ENCODE results near the gene PIF1.
"Not testable (repeated sequence)": the region's sequence is repeated elsewhere in the genome, so short reads cannot be mapped to it uniquely, and the experiment has no call there.

PIF1 gene

DNA sequence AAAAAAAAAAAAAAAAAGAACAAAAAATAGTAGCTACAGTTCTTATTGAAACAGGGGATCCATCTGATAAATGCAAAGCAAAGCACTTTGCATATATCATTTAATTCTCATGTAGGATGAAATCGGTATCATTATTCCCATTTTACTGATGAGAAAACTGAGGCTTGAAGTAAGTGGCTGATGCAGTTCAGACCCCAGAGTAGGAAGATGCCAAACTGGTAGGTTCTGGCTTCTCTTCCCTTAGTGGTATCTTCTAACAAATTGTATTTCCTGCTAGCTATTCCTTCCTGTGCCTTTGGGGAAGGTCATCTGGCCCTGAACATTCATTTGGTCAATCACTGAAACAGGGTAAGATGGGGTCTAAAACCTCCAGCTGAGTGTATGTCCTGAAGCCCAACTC, 21.9 kb downstream of the PIF1 start:
- no peak for TF ChIP-seq Cebpa-rat (IDR thresholded peaks at IDR 0.05)

DNA sequence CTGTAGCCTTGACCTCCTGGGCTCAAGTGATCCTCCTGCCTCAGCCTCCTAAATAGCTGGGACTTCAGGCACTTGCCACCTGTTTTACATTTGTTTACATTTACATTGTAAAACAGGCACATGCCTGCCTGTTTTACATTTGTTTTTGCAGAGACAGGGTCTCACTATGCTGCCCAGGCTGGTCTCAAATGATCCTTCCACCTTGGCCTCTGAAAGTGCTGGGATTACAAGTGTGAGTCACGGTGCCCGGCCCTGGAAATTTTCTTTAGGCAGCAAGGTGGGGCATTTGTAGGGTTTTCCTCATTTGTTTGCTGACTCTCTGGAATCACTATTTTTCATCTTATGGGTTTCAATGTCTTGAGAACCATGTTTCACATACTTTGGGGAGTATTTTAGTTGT, 25.0 kb downstream of the PIF1 start:
- TF ChIP-seq Cebpa-rat (IDR thresholded peaks at IDR 0.05): no peak
- Histone ChIP-seq H3K36me3 (no peaks in the 10 kb centered on the region), H3K27ac (no peak overlapping the region), H3K4me3 (no peak overlapping the region), H3K9me3 (replicated peaks in 1 of 11) (no peaks in the 10 kb centered on the region; a peak in 1 of 22 replicates), H3K27me3 (no peaks in the 10 kb centered on the region), H3K4me1 (no peaks in the 10 kb centered on the region), H3K9ac (no peak overlapping the region), H3K4me2 (no peak overlapping the region), H4K20me1 (no peaks in the 10 kb centered on the region)

More for the DNA sequence above, 21.9 kb downstream of the PIF1 start:
- no peaks in the 10 kb centered on the region for H3K36me3 ChIP-seq
- H3K4me1 ChIP-seq: peaks cover 0 to 5% (median 0%) of the 10 kb centered on the region in 10 experiments; a peak in 3 of 20 replicates
- H3K9me3 ChIP-seq (replicated peaks in 1 of 11): no peaks in the 10 kb centered on the region; a peak in 1 of 22 replicates
- no peaks in the 10 kb centered on the region for H3K27me3 ChIP-seq
- no peak overlapping the region for H3K4me3 ChIP-seq
- H4K20me1 ChIP-seq: no peaks in the 10 kb centered on the region
- H3K4me2 ChIP-seq: no peak overlapping the region
- H3K27ac ChIP-seq: no peak overlapping the region
- H3K9ac ChIP-seq: no peak overlapping the region

DNA sequence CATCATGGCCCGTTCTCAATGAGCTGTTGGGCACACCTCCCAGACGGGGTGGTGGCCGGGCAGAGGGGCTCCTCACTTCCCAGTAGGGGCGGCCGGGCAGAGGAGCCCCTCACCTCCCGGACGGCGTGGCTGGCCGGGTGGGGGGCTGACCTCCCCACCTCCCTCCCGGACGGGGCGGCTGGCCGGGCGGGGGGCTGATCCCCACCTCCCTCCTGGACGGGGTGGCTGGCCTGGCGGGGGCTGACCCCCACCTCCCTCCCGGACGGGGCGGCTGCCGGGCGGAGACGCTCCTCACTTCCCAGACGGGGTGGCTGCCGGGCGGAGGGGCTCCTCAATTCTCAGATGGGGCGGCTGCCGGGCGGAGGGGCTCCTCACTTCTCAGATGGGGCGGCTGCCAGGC, 26.5 kb downstream of the PIF1 start:
- not testable (repeated sequence) for H3K4me1 ChIP-seq; H3K4me3 ChIP-seq; H3K4me2 ChIP-seq; H3K27ac ChIP-seq; H4K20me1 ChIP-seq; H3K9me3 ChIP-seq (replicated peaks in 1 of 11); H3K36me3 ChIP-seq; H3K27me3 ChIP-seq; H3K9ac ChIP-seq

DNA sequence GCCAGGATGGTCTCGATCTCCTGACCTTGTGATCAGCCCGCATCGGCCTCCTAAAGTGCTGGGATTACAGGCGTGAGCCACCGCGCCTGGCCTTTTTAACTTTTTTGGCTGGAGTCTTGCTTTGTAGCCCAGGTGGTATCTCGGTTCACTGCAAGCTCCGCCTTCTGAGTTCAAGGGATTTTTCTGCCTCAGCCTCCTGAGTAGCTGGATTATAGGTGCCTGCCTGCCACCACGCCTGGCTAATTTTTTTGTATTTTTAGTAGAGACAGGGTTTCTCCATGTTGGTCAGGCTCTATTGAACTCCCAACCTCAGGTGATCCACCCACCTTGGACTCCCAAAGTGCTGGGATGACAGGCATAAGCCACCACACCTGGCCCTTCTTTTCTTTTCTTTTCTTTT, 29.5 kb downstream of the PIF1 start:
- H3K4me2 ChIP-seq; H3K4me1 ChIP-seq; H3K9ac ChIP-seq; H3K27ac ChIP-seq; H3K27me3 ChIP-seq; H3K9me3 ChIP-seq (replicated peaks in 1 of 11); H3K4me3 ChIP-seq; H4K20me1 ChIP-seq; H3K36me3 ChIP-seq: not testable (repeated sequence)

DNA sequence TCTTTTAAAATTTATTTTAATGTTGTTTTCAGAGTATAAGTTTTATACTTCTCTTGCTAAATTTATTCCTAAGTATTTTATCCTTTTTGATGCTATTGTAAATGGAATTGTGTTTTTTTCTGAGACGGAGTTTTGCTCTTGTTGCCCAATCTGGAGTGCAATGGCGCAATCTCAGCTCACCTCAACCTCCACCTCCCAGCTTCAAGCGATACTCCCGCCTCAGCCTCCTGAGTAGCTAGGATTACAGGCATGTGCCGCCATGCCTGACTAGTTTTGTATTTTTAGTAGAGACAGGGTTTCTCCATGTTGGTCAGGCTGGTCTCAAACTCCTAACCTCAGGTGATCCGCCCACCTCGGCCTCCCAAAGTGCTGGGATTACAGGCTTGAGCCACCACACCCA, 30.1 kb downstream of the PIF1 start:
- H3K36me3 ChIP-seq; H4K20me1 ChIP-seq; H3K9ac ChIP-seq; H3K4me3 ChIP-seq; H3K27me3 ChIP-seq; H3K9me3 ChIP-seq (replicated peaks in 1 of 11); H3K27ac ChIP-seq; H3K4me2 ChIP-seq; H3K4me1 ChIP-seq: not testable (repeated sequence)
- TF ChIP-seq Cebpa-rat (IDR thresholded peaks at IDR 0.05): peak in 1 of 11 experiments; percentile 21; a peak in 1 of 22 replicates

DNA sequence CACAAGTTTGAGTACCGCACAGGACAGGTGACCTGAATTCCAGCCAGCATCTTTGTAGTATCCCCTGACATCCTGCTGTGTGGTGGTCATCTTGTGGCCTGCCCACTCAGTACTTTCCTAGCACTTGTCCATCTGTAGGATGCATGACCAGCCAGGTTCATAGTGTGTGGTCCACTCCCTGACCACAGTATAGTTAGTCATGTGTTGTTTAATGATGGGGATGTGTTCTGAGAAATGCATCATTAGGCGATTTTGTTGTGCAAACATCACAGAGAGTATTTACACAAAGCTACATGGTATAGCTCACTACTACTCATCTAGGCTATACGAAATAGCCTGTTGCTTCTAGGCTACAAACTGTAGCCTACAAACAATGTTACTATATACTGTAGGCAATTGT, 33.2 kb downstream of the PIF1 start:
- no peaks in the 10 kb centered on the region for H4K20me1 ChIP-seq
- H3K9ac ChIP-seq: no peak overlapping the region
- no peaks in the 10 kb centered on the region for H3K4me1 ChIP-seq
- no peak overlapping the region for H3K4me3 ChIP-seq
- H3K36me3 ChIP-seq: no peaks in the 10 kb centered on the region
- no peak for TF ChIP-seq Cebpa-rat (IDR thresholded peaks at IDR 0.05)
- no peak overlapping the region for H3K27ac ChIP-seq
- no peak overlapping the region for H3K4me2 ChIP-seq
- H3K9me3 ChIP-seq (replicated peaks in 1 of 11): no peaks in the 10 kb centered on the region
- H3K27me3 ChIP-seq: no peaks in the 10 kb centered on the region

DNA sequence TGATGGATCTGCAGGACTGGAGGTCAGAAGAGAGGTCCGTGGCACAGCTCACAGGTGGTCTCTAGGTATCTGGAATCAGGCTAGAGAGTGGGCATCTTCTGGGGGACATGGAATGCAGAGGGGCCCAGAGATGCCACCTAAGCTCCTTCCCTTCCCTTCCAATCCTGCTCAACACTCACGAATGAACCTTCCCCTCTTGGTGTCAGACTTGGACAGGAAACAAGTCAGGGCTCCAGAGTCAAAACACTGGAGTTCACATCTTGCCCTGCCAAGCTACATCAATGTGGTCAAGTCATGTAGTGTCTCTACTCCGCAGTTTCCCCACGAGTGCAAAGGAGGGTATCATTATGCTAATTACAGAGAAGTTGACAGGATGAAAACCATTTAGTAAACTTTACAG, 34.0 kb downstream of the PIF1 start:
- no peaks in the 10 kb centered on the region for H3K27me3 ChIP-seq
- no peak overlapping the region for H3K4me2 ChIP-seq
- H3K4me1 ChIP-seq: no peaks in the 10 kb centered on the region
- no peak overlapping the region for H3K9ac ChIP-seq
- H3K27ac ChIP-seq: no peak overlapping the region
- no peaks in the 10 kb centered on the region for H3K36me3 ChIP-seq
- no peak overlapping the region for H3K4me3 ChIP-seq
- H4K20me1 ChIP-seq: no peaks in the 10 kb centered on the region
- H3K9me3 ChIP-seq (replicated peaks in 1 of 11): no peaks in the 10 kb centered on the region
- TF ChIP-seq Cebpa-rat (IDR thresholded peaks at IDR 0.05): no peak

DNA sequence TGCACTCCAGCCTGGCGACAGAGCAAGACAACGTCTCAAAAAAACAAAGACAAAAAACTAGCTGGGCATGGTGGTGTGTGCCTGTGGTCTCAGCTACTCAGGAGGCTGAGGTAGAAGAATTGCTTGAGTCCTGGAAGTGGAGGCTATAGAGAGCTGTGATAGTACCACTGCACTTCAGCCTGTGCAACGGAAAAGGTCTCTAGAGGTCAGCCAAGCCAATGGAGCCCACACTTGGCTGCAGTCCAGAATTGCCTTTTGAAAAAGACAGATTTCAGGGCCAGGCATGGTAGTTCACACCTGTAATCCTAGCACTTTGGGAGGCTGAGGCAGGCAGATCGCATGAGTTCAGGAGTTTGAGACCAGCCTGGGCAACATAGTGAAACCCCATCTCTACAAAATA, 41.7 kb downstream of the PIF1 start:
- Histone ChIP-seq H3K4me2 (no peak overlapping the region), H3K27ac (no peak overlapping the region), H3K9me3 (replicated peaks in 1 of 11) (no peaks in the 10 kb centered on the region), H3K27me3 (peaks cover 0 to 5% (median 0%) of the 10 kb centered on the region in 11 experiments; a peak in 2 of 22 replicates), H3K4me3 (no peak overlapping the region), H3K4me1 (peaks cover 0 to 11% (median 9%) of the 10 kb centered on the region in 10 experiments; a peak in 11 of 20 replicates), H4K20me1 (no peaks in the 10 kb centered on the region), H3K9ac (no peak overlapping the region), H3K36me3 (no peaks in the 10 kb centered on the region)
- TF ChIP-seq Cebpa-rat (IDR thresholded peaks at IDR 0.05): no peak

DNA sequence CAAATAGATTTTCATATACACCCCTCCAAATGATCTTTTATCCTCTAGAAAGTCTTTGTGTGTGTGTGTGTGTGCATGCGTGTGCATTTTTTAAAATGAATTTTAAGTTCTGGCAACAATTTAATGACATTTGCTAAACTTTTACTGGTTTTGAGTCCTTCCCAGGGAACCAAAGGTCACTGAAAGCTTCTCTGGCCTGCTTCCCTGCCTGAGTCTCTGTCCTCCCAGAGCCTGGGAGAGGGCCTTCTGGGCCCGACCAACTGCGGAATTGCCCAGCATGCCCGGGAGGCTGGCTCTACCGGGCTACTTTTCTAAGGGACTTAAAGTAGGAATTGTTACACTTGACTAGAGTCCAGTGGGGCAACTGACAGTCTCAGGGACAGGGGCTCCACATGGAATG, 42.7 kb downstream of the PIF1 start:
- Histone ChIP-seq H3K4me1 (peaks cover 0 to 11% (median 9%) of the 10 kb centered on the region in 10 experiments; a peak in 11 of 20 replicates), H3K9ac (no peak overlapping the region), H3K4me3 (no peak overlapping the region), H3K4me2 (peak overlapping the region in 4 of 11 experiments; percentile 8 to 25 (median 18); a peak in 4 of 22 replicates), H3K9me3 (replicated peaks in 1 of 11) (no peaks in the 10 kb centered on the region), H3K27me3 (peaks cover 0 to 14% (median 8%) of the 10 kb centered on the region in 11 experiments; a peak in 14 of 22 replicates), H3K36me3 (no peaks in the 10 kb centered on the region), H3K27ac (no peak overlapping the region), H4K20me1 (no peaks in the 10 kb centered on the region)
- no peak for TF ChIP-seq Cebpa-rat (IDR thresholded peaks at IDR 0.05)

DNA sequence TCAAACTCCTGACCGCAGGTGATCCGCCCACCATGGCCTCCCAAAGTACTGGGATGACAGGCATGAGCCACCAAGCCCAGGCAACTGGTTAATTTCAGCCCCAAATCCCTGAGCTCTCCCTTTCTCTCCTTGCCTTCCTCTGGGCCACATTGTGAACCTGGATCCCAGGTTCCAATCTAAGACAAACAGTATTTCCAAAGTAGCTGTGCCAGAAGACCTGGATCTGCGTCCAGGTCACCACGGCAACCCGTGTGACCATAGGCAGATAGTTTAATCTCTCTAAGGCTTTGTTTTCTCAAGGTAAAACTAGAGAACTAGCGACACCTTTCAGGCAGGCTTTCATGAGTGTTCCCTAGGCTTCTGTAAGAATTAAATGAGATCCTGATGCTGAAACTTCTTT, 44.1 kb downstream of the PIF1 start:
- Histone ChIP-seq H3K27me3 (peaks cover 14 to 29% (median 22%) of the 10 kb centered on the region in 11 experiments), H3K9ac (no peak overlapping the region), H3K4me2 (no peak overlapping the region), H3K4me3 (no peak overlapping the region), H3K4me1 (peaks cover 0 to 14% (median 10%) of the 10 kb centered on the region in 10 experiments; a peak in 12 of 20 replicates), H3K9me3 (replicated peaks in 1 of 11) (no peaks in the 10 kb centered on the region), H3K36me3 (no peaks in the 10 kb centered on the region), H3K27ac (no peak overlapping the region), H4K20me1 (peaks cover 0 to 6% (median 0%) of the 10 kb centered on the region in 11 experiments; a peak in 3 of 22 replicates)
- no peak for TF ChIP-seq Cebpa-rat (IDR thresholded peaks at IDR 0.05)

Data from BLaER1 treated with 17β-estradiol and CSF1 and Interleukin-3, amounts not matched to agents 10 nM and 100 nM (cell line).